Measurements from ENCODE around the gene MTG2.

- TF ChIP-seq, protein P1, sequence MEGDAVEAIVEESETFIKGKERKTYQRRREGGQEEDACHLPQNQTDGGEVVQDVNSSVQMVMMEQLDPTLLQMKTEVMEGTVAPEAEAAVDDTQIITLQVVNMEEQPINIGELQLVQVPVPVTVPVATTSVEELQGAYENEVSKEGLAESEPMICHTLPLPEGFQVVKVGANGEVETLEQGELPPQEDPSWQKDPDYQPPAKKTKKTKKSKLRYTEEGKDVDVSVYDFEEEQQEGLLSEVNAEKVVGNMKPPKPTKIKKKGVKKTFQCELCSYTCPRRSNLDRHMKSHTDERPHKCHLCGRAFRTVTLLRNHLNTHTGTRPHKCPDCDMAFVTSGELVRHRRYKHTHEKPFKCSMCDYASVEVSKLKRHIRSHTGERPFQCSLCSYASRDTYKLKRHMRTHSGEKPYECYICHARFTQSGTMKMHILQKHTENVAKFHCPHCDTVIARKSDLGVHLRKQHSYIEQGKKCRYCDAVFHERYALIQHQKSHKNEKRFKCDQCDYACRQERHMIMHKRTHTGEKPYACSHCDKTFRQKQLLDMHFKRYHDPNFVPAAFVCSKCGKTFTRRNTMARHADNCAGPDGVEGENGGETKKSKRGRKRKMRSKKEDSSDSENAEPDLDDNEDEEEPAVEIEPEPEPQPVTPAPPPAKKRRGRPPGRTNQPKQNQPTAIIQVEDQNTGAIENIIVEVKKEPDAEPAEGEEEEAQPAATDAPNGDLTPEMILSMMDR (IDR thresholded peaks at IDR 0.05) = no peak
- TF ChIP-seq POLR2AphosphoS5 (IDR thresholded peaks at IDR 0.05; ENCODE audit: insufficient read depth in 1 of 2, low read depth in 1 of 2) (no peak), POLR2A (IDR thresholded peaks at IDR 0.05) (no peak)
Measured at GRCh38 chr20:62168061-62168460, 14.8 kb upstream of the MTG2 start.
